ENCODE measurements around the gene UBE2J1.

DNA sequence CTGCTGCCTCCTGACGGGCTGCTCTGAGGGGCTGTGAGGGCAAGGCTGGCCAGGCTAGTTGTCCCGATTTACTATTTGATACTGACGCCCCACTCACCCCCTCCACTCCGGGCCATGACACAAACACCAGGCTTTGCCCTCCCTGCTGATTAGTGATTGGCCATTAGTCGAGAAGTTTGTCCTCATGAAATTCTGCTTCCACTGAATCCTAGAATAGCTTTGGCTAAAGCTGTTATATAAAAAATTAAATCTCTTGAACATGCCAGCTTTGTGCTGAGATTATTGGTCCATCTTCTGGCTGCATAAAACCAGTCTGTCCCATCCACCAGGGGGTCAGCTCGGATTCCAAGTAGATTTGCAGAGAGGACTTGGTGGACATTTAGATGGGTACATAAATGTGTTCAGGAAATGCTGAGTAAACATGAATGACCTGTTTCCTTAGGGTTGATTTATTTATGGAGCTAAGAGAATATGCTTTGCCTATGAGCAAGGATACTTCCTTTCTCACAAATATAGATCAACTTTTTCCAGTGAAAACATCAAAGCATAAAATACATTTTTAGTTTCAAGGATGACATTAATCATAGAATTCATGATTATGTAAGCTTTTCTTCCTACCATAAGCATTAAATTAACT lies 37.2 kb downstream of the UBE2J1 start, which contains the start of gene GABRR2:
- TF ChIP-seq SNAI2 (CRISPR knock-in tag; IDR thresholded peaks at IDR 0.05) (no peak), POU6F1 (CRISPR knock-in tag; IDR thresholded peaks at IDR 0.05; ENCODE audit: borderline replicate concordance, low read depth) (no peak), ARNTL (CRISPR knock-in tag; IDR thresholded peaks at IDR 0.05; ENCODE audit: borderline replicate concordance, low read depth) (no peak), ZNF70 (CRISPR knock-in tag; IDR thresholded peaks at IDR 0.05) (no peak), ZFP3 (CRISPR knock-in tag; IDR thresholded peaks at IDR 0.05) (no peak), TCF4 (CRISPR knock-in tag; IDR thresholded peaks at IDR 0.05; ENCODE audit: borderline replicate concordance) (no peak), ESRRG (CRISPR knock-in tag; IDR thresholded peaks at IDR 0.05) (no peak), CSDC2 (CRISPR knock-in tag; IDR thresholded peaks at IDR 0.05) (no peak), GLIS3 (CRISPR knock-in tag; IDR thresholded peaks at IDR 0.05) (no peak), ZNF565 (CRISPR knock-in tag; conservative IDR thresholded peaks at IDR 0.05; ENCODE audit: low read depth) (no peak), ZFP30 (CRISPR knock-in tag; IDR thresholded peaks at IDR 0.05) (no peak)
- TF ChIP-seq, protein P1, sequence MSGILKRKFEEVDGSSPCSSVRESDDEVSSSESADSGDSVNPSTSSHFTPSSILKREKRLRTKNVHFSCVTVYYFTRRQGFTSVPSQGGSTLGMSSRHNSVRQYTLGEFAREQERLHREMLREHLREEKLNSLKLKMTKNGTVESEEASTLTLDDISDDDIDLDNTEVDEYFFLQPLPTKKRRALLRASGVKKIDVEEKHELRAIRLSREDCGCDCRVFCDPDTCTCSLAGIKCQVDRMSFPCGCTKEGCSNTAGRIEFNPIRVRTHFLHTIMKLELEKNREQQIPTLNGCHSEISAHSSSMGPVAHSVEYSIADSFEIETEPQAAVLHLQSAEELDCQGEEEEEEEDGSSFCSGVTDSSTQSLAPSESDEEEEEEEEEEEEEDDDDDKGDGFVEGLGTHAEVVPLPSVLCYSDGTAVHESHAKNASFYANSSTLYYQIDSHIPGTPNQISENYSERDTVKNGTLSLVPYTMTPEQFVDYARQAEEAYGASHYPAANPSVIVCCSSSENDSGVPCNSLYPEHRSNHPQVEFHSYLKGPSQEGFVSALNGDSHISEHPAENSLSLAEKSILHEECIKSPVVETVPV (CRISPR knock-in tag; IDR thresholded peaks at IDR 0.05), result no peak
- TF ChIP-seq, protein P2, sequence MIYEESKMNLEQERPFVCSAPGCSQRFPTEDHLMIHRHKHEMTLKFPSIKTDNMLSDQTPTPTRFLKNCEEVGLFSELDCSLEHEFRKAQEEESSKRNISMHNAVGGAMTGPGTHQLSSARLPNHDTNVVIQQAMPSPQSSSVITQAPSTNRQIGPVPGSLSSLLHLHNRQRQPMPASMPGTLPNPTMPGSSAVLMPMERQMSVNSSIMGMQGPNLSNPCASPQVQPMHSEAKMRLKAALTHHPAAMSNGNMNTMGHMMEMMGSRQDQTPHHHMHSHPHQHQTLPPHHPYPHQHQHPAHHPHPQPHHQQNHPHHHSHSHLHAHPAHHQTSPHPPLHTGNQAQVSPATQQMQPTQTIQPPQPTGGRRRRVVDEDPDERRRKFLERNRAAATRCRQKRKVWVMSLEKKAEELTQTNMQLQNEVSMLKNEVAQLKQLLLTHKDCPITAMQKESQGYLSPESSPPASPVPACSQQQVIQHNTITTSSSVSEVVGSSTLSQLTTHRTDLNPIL (CRISPR knock-in tag; IDR thresholded peaks at IDR 0.05; ENCODE audit: low read depth), result no peak

Data from SK-N-SH treated with all-trans-retinoic acid at 6 μM for 48 hours (cell line).